Ovary (tissue), 9 donors: Measurements from ENCODE around the gene JMJD7. TPM values are rescaled to one million over a fixed set of nuclear protein-coding genes. Genes with fewer than 3 reads are reported as not detected.

Source experiments
- DNase-seq, 5 donors: peaks; one replicate each; pipeline ENCODE4 v3.0.0-alpha.2; 2019 to 2020
- H3K27ac ChIP-seq, 2 donors: fragments of 200-600 bp; one replicate each; pipeline versions ENCODE4 v1.5.1 to v1.8.0; 2019 to 2022
- H3K27me3 ChIP-seq: fragments of 200-600 bp; one replicate; pipeline ENCODE4 v1.8.0; 2022
- H3K36me3 ChIP-seq: fragments of 200-600 bp; sonication (generic); one replicate; pipeline ENCODE4 v1.5.1; 2019
- H3K4me1 ChIP-seq: one replicate; pipeline ENCODE4 v1.8.1; 2013; ENCODE audit warnings: mild to moderate bottlenecking, moderate library complexity; ENCODE audit not compliant: insufficient read depth
- H3K4me3 ChIP-seq: fragments of 200-600 bp; sonication (generic); one replicate; pipeline ENCODE4 v1.5.1; 2017
- H3K9me3 ChIP-seq, 2 donors: fragments of 200-600 bp in 1 of 2; sonication (generic) in 1 of 2; one replicate each; pipeline versions ENCODE4 v1.5.1 to v1.8.1; 2013 to 2019; ENCODE audit warnings: mild to moderate bottlenecking in 1 of 2, moderate library complexity in 1 of 2
- CTCF ChIP-seq, 3 donors: fragments of 450-650 bp in 2 of 3; fragments of 200-600 bp in 1 of 3; IDR thresholded peaks; one replicate each; pipeline versions ENCODE4 v1.5.1 to v1.8.0; 2016 to 2022; ENCODE audit warnings: antibody characterized with exemption in 3 of 3, mild to moderate bottlenecking in 1 of 3
- EP300 ChIP-seq: sonication (generic); formaldehyde crosslinking; IDR thresholded peaks from one replicate; pipeline ENCODE4 v1.6.1; 2017; ENCODE audit warnings: antibody characterized with exemption
- POLR2A ChIP-seq: fragments of 450-650 bp; IDR thresholded peaks from one replicate; pipeline ENCODE4 v1.6.1; 2017; ENCODE audit warnings: antibody characterized with exemption, mild to moderate bottlenecking, moderate library complexity
- WGBS, 3 donors: extraction: QIAGEN DNeasy Blood & Tissue Kit in 1 of 3; methylation state at CpG; one replicate each; pipeline versions ENCODE4 v1.1.5 to v1.1.7; 2013 to 2017; 5-methylcytosine and 5-hydroxymethylcytosine counted together
- intact Hi-C, 4 donors: fragments of 100-400 bp; cut with DNase I; formaldehyde crosslinking; loops; one replicate each; pipeline versions ENCODE4 v1.11.0 to v1.15.1; 2022 to 2023
- polyA plus RNA-seq, 2 donors: library from polyadenylated mRNA; stranded (reverse); fragments of 200-250 nt in 1 of 2; fragments of 350-450 nt in 1 of 2; fragmentation: Illumina TruSeq in 1 of 2; extraction: RNeasy Lipid Tissue Mini Kit (QIAGEN cat#74804) in 1 of 2; gene quantifications; one replicate each; pipeline ENCODE4 v1.2.3, GENCODE V29; 2013 to 2014
- total RNA-seq, 7 donors: library from RNA; depleted of rRNA in 2 of 7; stranded (reverse); fragments of >200 nt in 2 of 7; fragmentation: NEBNext Ultra II Directional in 3 of 7; extraction: Animal tissue kit (Norgen Biotek cat#: 25700) in 3 of 7; gene quantifications; one replicate each; pipeline versions ENCODE4 v1.1.0 to v1.2.4, GENCODE V29; 2016 to 2023
- donor health status: DM: no; HTN: no; CAD: no; lungs with moderate emphysema.
- donor health status: DM: no; HTN: no; CAD: no.
- donor health status: Bipolar disorder and iron deficiency.
- donor health status: DM: yes; HTN: yes; CAD: no.
- donor health status: DM: no; HTN: no; CAD: no.
- donor health status: DM: yes; HTN: yes; CAD: no.

JMJD7 gene
- total and polyA plus RNA-seq, 9 donors: 3.0 to 21.4 (median 14.9) TPM

- Histone ChIP-seq H3K4me3 (no peak overlapping the region), H3K36me3 (no peaks in the 10 kb centered on the region), H3K4me1 (peaks cover 3% of the 10 kb centered on the region), H3K9me3 (no peaks in the 10 kb centered on the region), H3K27ac (no peak overlapping the region), H3K27me3 (no peaks in the 10 kb centered on the region)
- 69 to 78% (median 70%) methylated on average over 6 of the region's 6 CpGs for WGBS, 3 donors
- no peak for TF ChIP-seq CTCF (IDR thresholded peaks at IDR 0.05)
- no peak for TF ChIP-seq EP300
- no peak for DNase-seq
- intact Hi-C loops: loop anchor here in 1 of 4 donors (10.0 kb wide), 1 partner anchor 786 kb away; no protein-coding TSS in a partner anchor
Observed at GRCh38 chr15:41849204-41849603, 21.3 kb downstream of the JMJD7 start.

GRCh38 chr15:41849861-41850260 is 22.0 kb downstream of the JMJD7 start:
- no peaks in the 10 kb centered on the region for H3K9me3 ChIP-seq
- no peak for DNase-seq
- WGBS, 3 donors: 51 to 60% (median 60%) methylated on average over 8 of the region's 8 CpGs
- no peak overlapping the region for H3K4me3 ChIP-seq
- H3K4me1 ChIP-seq: peaks cover 3% of the 10 kb centered on the region
- no peaks in the 10 kb centered on the region for H3K36me3 ChIP-seq
- H3K27ac ChIP-seq: no peak overlapping the region
- no peaks in the 10 kb centered on the region for H3K27me3 ChIP-seq
- no peak for TF ChIP-seq POLR2A
- TF ChIP-seq CTCF (IDR thresholded peaks at IDR 0.05): no peak
- TF ChIP-seq EP300: no peak
- intact Hi-C loops: loop anchor here in 1 of 4 donors (10.0 kb wide), 1 partner anchor 785 kb away; no protein-coding TSS in a partner anchor

- Histone ChIP-seq H3K27me3 (no peaks in the 10 kb centered on the region), H3K4me1 (peaks cover 3% of the 10 kb centered on the region), H3K4me3 (no peak overlapping the region), H3K36me3 (no peaks in the 10 kb centered on the region), H3K9me3 (no peaks in the 10 kb centered on the region), H3K27ac (no peak overlapping the region)
- TF ChIP-seq EP300: no peak
- TF ChIP-seq POLR2A: no peak
- no peak for TF ChIP-seq CTCF (IDR thresholded peaks at IDR 0.05)
- 51 to 62% (median 56%) methylated on average over 16 of the region's 16 CpGs for WGBS, 3 donors
- intact Hi-C loops: no loop called here
- DNase-seq: no peak
Observed at GRCh38 chr15:41850482-41851166, 22.7 kb downstream of the JMJD7 start.

- H3K4me3 ChIP-seq: no peak overlapping the region
- H3K36me3 ChIP-seq: no peaks in the 10 kb centered on the region
- TF ChIP-seq CTCF (IDR thresholded peaks at IDR 0.05) (no peak), EP300 (no peak), POLR2A (no peak)
- H3K27me3 ChIP-seq: no peaks in the 10 kb centered on the region
- H3K9me3 ChIP-seq: no peaks in the 10 kb centered on the region
- H3K27ac ChIP-seq: no peak overlapping the region
- H3K4me1 ChIP-seq: peaks cover 3% of the 10 kb centered on the region
- intact Hi-C loops: no loop called here
- no peak for DNase-seq
- 24 to 46% (median 32%) methylated on average over 11 of the region's 11 CpGs for WGBS, 3 donors
Observed at GRCh38 chr15:41851167-41851523, 23.3 kb downstream of the JMJD7 start.
